ENCODE data around the gene ATP2C2. TPM values are rescaled to one million over a fixed set of nuclear protein-coding genes. Genes with fewer than 3 reads are reported as not detected.

Gene ATP2C2
- total and polyA plus RNA-seq, 7 donors = 0.03 to 0.06 TPM; not detected in 5

- H3K4me1 ChIP-seq = peaks cover 12% of the 10 kb centered on the region
- peak within 1 kb of the TSS; percentile 92 for H3K27ac ChIP-seq
- intact Hi-C loops (cut with DNase I) = loop anchor here in 1 of 2 donors (10.0 kb wide), 1 partner anchor 680 kb away; no protein-coding TSS in a partner anchor
- DNase-seq = peak; percentile 99
- ATAC-seq = peak; percentile 98 to 99 (median 98)
- WGBS, 3 donors = 0 to 2% (median 2%) methylated on average over 35 to 45 of the region's 45 CpGs
- no peaks in the 10 kb centered on the region for H3K27me3 ChIP-seq (ENCODE audit: insufficient read depth in 3 of 3, low read length in 2 of 3)
- peak; percentile 7 for TF ChIP-seq CTCF (IDR thresholded peaks at IDR 0.05)
- peaks cover 0 to 8% of the 10 kb centered on the region in 2 donors for H3K36me3 ChIP-seq (ENCODE audit: insufficient read depth in 1 of 2, low read depth in 1 of 2)
- peak within 1 kb of the TSS; percentile 74 for H3K4me3 ChIP-seq
- H3K9me3 ChIP-seq = no peaks in the 10 kb centered on the region
Observed at GRCh38 chr16:84504420-84505248, 136.3 kb downstream of the ATP2C2 start, which contains the start of gene MEAK7. TSS of gene MEAK7 (minus strand) at chr16:84504659. CDS start at chr16:84498086, 6,573 bp downstream.

DNA sequence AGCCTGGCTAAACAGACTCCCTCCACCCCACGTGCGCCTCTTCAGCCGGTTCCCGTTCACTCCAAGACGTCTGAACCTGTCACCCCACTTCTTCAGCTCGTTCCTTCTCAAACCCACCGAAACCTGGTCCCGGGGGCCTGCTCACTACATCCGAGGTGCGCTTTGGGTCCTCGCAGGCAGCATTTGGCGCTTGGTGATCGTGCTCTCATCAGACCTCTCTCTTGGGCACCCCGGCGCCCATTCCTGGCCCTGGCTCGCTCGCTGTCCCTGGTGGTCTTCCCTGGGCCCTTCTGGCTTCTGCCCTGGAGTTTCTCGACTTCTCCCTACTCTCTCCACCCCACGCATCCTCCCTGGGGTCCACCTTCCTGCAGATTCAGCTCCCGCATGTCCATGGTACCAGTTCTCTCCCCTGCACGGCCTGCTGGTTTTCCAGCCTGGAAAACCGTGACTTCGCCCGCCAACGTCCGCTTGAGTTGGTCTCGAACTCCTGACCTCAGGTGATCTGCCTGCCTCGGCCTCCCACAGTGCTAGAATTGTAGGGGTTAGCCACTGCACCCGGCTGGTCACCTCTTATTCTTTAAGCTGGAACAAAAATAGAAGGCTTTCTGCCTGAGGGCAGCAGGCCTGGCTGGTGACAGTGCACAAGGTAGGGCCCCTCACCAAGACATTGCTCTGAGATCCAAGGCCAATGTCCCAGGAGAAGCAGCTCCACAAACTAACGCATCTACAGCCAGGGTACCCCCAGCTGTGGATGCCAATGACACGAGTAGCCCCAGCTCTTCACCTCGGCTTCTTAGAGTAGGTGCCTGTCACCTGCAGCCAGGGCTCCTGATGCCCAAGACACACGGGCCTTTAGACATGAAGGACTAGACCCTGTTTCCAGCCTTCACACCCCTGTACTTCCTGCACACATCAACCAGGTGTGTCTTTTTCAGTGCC, 137.2 kb downstream of the ATP2C2 start:
- Histone ChIP-seq H3K27me3 (ENCODE audit: insufficient read depth in 3 of 3, low read length in 2 of 3) (no peaks in the 10 kb centered on the region), H3K4me1 (peaks cover 12% of the 10 kb centered on the region), H3K36me3 (ENCODE audit: insufficient read depth in 1 of 2, low read depth in 1 of 2) (peaks cover 0 to 4% of the 10 kb centered on the region in 2 donors), H3K4me3 (peak overlapping the region; percentile 74), H3K27ac (peak overlapping the region; percentile 92), H3K9me3 (no peaks in the 10 kb centered on the region)
- ATAC-seq (peak in 1 of 4 donors; percentile 1), DNase-seq (peak in 1 of 2 donors; percentile 51)
- intact Hi-C loops (cut with DNase I) = loop anchor here in 1 of 2 donors (10.0 kb wide), 1 partner anchor 681 kb away; no protein-coding TSS in a partner anchor
- 57 to 61% (median 61%) methylated on average over 33 of the region's 33 CpGs for WGBS, 3 donors
- no peak for TF ChIP-seq CTCF (IDR thresholded peaks at IDR 0.05)

GRCh38 chr16:84507011-84507982, 139.0 kb downstream of the ATP2C2 start:
- DNase-seq (peak in 1 of 2 donors; percentile 43), ATAC-seq (no peak)
- no peaks in the 10 kb centered on the region for H3K27me3 ChIP-seq (ENCODE audit: insufficient read depth in 3 of 3, low read length in 2 of 3)
- no peaks in the 10 kb centered on the region for H3K9me3 ChIP-seq
- peaks cover 0 to 4% of the 10 kb centered on the region in 2 donors for H3K36me3 ChIP-seq (ENCODE audit: insufficient read depth in 1 of 2, low read depth in 1 of 2)
- H3K27ac ChIP-seq = no peak overlapping the region
- WGBS, 3 donors = 79 to 83% (median 79%) methylated on average over 27 of the region's 27 CpGs
- no peak overlapping the region for H3K4me3 ChIP-seq
- intact Hi-C loops (cut with DNase I) = loop anchor here in 1 of 2 donors (10.0 kb wide), 1 partner anchor 682 kb away; no protein-coding TSS in a partner anchor
- TF ChIP-seq CTCF (IDR thresholded peaks at IDR 0.05) = no peak
- H3K4me1 ChIP-seq = peaks cover 12% of the 10 kb centered on the region

DNA sequence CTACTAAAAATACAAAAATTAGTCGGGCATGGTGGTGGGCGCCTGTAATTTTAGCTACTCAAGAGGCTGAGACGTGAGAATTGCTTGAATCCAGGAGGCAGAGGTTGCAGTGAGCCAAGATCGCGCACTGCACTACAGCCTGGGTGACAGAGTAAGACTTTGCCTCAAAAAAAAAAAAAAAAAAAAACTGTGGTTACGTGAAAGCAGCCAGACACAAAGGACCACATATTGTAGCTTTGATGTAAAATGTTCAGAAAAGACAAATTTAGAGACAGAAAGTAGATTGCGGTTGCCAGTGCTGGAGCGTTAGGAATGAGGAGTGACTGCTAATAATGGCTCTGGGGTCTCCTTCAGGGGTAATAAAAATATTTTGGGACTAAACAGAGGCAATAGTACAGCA, 140.2 kb downstream of the ATP2C2 start:
- DNase-seq (no peak), ATAC-seq (no peak)
- peaks cover 10% of the 10 kb centered on the region for H3K4me1 ChIP-seq
- H3K27me3 ChIP-seq (ENCODE audit: insufficient read depth in 3 of 3, low read length in 2 of 3) = no peaks in the 10 kb centered on the region
- no peaks in the 10 kb centered on the region for H3K9me3 ChIP-seq
- H3K27ac ChIP-seq = no peak overlapping the region
- 86 to 91% (median 87%) methylated on average over 8 of the region's 8 CpGs for WGBS, 3 donors
- no peaks in the 10 kb centered on the region for H3K36me3 ChIP-seq (ENCODE audit: insufficient read depth in 1 of 2, low read depth in 1 of 2)
- TF ChIP-seq CTCF (IDR thresholded peaks at IDR 0.05) = no peak
- no peak overlapping the region for H3K4me3 ChIP-seq
- intact Hi-C loops (cut with DNase I) = loop anchor here in 1 of 2 donors (10.0 kb wide), 1 partner anchor 684 kb away; no protein-coding TSS in a partner anchor

Measured in psoas muscle (tissue), 8 donors.